Smooth muscle cell (in vitro differentiated cells): ENCODE measurements around the gene LRWD1. TPM values are rescaled to one million over a fixed set of nuclear protein-coding genes. Genes with fewer than 3 reads are reported as not detected.
"Not testable (repeated sequence)": the region's sequence is repeated elsewhere in the genome, so short reads cannot be mapped to it uniquely, and the experiment has no call there.

Experiments
- DNase-seq: peaks from one replicate; lab custom pipeline; 2025; ENCODE audit not compliant: unreplicated experiment; lab: John Stamatoyannopoulos, UW
- H2AFZ ChIP-seq: fragments of 200-600 bp; sonication (generic); 2 replicates; pipeline ENCODE4 v1.6.0; 2016; ENCODE audit warnings: antibody characterized with exemption, low read depth, mild to moderate bottlenecking
- H3F3A ChIP-seq: fragments of 200-600 bp; sonication (generic); 2 replicates; pipeline ENCODE4 v1.6.0; 2017; ENCODE audit warnings: antibody characterized with exemption, low read depth
- H3K27ac ChIP-seq: fragments of 200-600 bp; sonication (generic); 2 replicates; pipeline ENCODE4 v1.5.1; 2016; ENCODE audit warnings: low read depth, mild to moderate bottlenecking
- H3K27me3 ChIP-seq: fragments of 200-600 bp; sonication (generic); 2 replicates; pipeline ENCODE4 v1.6.1; 2016; ENCODE audit warnings: low read depth, mild to moderate bottlenecking
- H3K36me3 ChIP-seq: fragments of 200-600 bp; sonication (generic); 2 replicates; pipeline ENCODE4 v1.5.1; 2016; ENCODE audit warnings: low read depth
- H3K4me1 ChIP-seq: fragments of 200-600 bp; sonication (generic); 2 replicates; pipeline ENCODE4 v1.5.1; 2016; ENCODE audit warnings: low read depth
- H3K4me2 ChIP-seq: fragments of 200-600 bp; sonication (generic); 2 replicates; pipeline ENCODE4 v1.6.0; 2016; ENCODE audit warnings: mild to moderate bottlenecking
- H3K4me3 ChIP-seq: fragments of 200-600 bp; sonication (generic); 2 replicates; pipeline ENCODE4 v1.5.1; 2016; ENCODE audit warnings: mild to moderate bottlenecking
- H3K79me2 ChIP-seq: fragments of 200-600 bp; sonication (generic); 2 replicates; pipeline ENCODE4 v1.6.0; 2016; ENCODE audit warnings: low read depth, mild to moderate bottlenecking
- H3K9ac ChIP-seq: fragments of 200-600 bp; sonication (generic); 2 replicates; pipeline ENCODE4 v1.6.0; 2016; ENCODE audit warnings: low read depth
- H3K9me3 ChIP-seq: fragments of 200-600 bp; sonication (generic); replicated peaks from 2 replicates; pipeline ENCODE4 v1.5.1; 2016; ENCODE audit warnings: low read depth
- H4K20me1 ChIP-seq: fragments of 200-600 bp; sonication (generic); 2 replicates; pipeline ENCODE4 v1.6.0; 2016; ENCODE audit warnings: low read depth
- CTCF ChIP-seq: fragments of 200-600 bp; sonication (generic); IDR thresholded peaks from 2 replicates; pipeline ENCODE4 v1.5.1; 2017; ENCODE audit warnings: borderline replicate concordance, mild to moderate bottlenecking, antibody characterized with exemption; ENCODE audit not compliant: insufficient read depth, poor library complexity, severe bottlenecking
- WGBS: methylation state at CpG from one replicate; pipeline ENCODE4 v1.1.7; 2016; ENCODE audit warnings: low lambda C conversion rate; 5-methylcytosine and 5-hydroxymethylcytosine counted together
- polyA plus RNA-seq: library from polyadenylated mRNA; unstranded; fragments of >200 nt; fragmentation: Nextera tagmentation; extraction: Ambion mirVana; gene quantifications from 2 replicates; pipeline ENCODE4 v1.2.1, GENCODE V29; 2016
- total RNA-seq: library from RNA; depleted of rRNA; stranded (reverse); fragments of >200 nt; gene quantifications from 2 replicates; pipeline ENCODE4 v1.2.3, GENCODE V29; 2014

The LRWD1 gene
- total and polyA plus RNA-seq, 2 experiments from 2014 or later = 13.1 to 21.2 TPM

GRCh38 chr7:102479982-102480637, 15.3 kb downstream of the LRWD1 start:
- not testable (repeated sequence) for H3K9ac ChIP-seq, H2AFZ ChIP-seq, H3K27ac ChIP-seq, H3K36me3 ChIP-seq, H3K79me2 ChIP-seq, H3K4me3 ChIP-seq, H3K4me1 ChIP-seq, H4K20me1 ChIP-seq, DNase-seq, H3K9me3 ChIP-seq, H3F3A ChIP-seq, H3K4me2 ChIP-seq, H3K27me3 ChIP-seq
- peak; percentile 28 for TF ChIP-seq CTCF
- 3% methylated on average over 8 of the region's 11 CpGs for WGBS

- not testable (repeated sequence) for H3K4me2 ChIP-seq, H4K20me1 ChIP-seq, H3K9ac ChIP-seq, H3K9me3 ChIP-seq, H3K4me1 ChIP-seq, H2AFZ ChIP-seq, H3K79me2 ChIP-seq, H3F3A ChIP-seq, H3K4me3 ChIP-seq, DNase-seq, H3K36me3 ChIP-seq, H3K27me3 ChIP-seq, H3K27ac ChIP-seq
- no CpG with 5 or more reads among the region's 10 CpGs for WGBS
These were observed 17.2 kb downstream of the LRWD1 start for GRCh38 chr7:102481962-102482361.

- not testable (repeated sequence) for H2AFZ ChIP-seq, H3K79me2 ChIP-seq, H3K4me3 ChIP-seq, H3K4me2 ChIP-seq, H3K27ac ChIP-seq, H3K36me3 ChIP-seq, H3F3A ChIP-seq, H3K9ac ChIP-seq, H3K4me1 ChIP-seq, DNase-seq, H4K20me1 ChIP-seq, H3K27me3 ChIP-seq, H3K9me3 ChIP-seq
- WGBS = no CpG with 5 or more reads among the region's 5 CpGs
These were observed 19.5 kb downstream of the LRWD1 start for GRCh38 chr7:102484317-102484716.

GRCh38 chr7:102490529-102491075, 25.8 kb downstream of the LRWD1 start:
- 59% methylated on average over 3 of the region's 12 CpGs for WGBS
- DNase-seq = not testable (repeated sequence)

GRCh38 chr7:102493220-102493935, 28.6 kb downstream of the LRWD1 start:
- not testable (repeated sequence) for H3K36me3 ChIP-seq, H3K4me1 ChIP-seq, H3K9me3 ChIP-seq, DNase-seq, H3K79me2 ChIP-seq, H3K4me2 ChIP-seq, H3K27ac ChIP-seq, H2AFZ ChIP-seq, H4K20me1 ChIP-seq, H3K27me3 ChIP-seq, H3F3A ChIP-seq, H3K4me3 ChIP-seq, H3K9ac ChIP-seq
- WGBS = no CpG with 5 or more reads among the region's 33 CpGs

More at GRCh38 chr7:102490529-102491075, 25.8 kb downstream of the LRWD1 start:
- H3K27me3 ChIP-seq, H2AFZ ChIP-seq, H3K9ac ChIP-seq, H3K4me2 ChIP-seq, H3K79me2 ChIP-seq, H3K9me3 ChIP-seq, H3K4me1 ChIP-seq, H4K20me1 ChIP-seq, H3F3A ChIP-seq, H3K4me3 ChIP-seq, H3K27ac ChIP-seq, H3K36me3 ChIP-seq: not testable (repeated sequence)

GRCh38 chr7:102494026-102494425, 29.2 kb downstream of the LRWD1 start:
- H3K4me2 ChIP-seq, DNase-seq, H3K9me3 ChIP-seq, H3F3A ChIP-seq, H3K4me1 ChIP-seq, H3K27me3 ChIP-seq, H3K9ac ChIP-seq, H2AFZ ChIP-seq, H3K4me3 ChIP-seq, H4K20me1 ChIP-seq, H3K79me2 ChIP-seq, H3K36me3 ChIP-seq, H3K27ac ChIP-seq: not testable (repeated sequence)
- WGBS = 42% methylated on average over 7 of the region's 15 CpGs

GRCh38 chr7:102494473-102495149, 29.8 kb downstream of the LRWD1 start:
- not testable (repeated sequence) for H3K4me2 ChIP-seq, DNase-seq, H3K9me3 ChIP-seq, H3K4me3 ChIP-seq, H3K79me2 ChIP-seq, H3F3A ChIP-seq, H3K9ac ChIP-seq, H4K20me1 ChIP-seq, H3K36me3 ChIP-seq, H2AFZ ChIP-seq, H3K4me1 ChIP-seq, H3K27me3 ChIP-seq, H3K27ac ChIP-seq
- WGBS = no CpG with 5 or more reads among the region's 67 CpGs
